OCI-LY7 (cell line): ENCODE results near the gene AFG1L.

Experiments
- EZH2phosphoT487 ChIP-seq: fragments of 200-600 bp; sonication (generic); IDR thresholded peaks from 2 replicates; pipeline ENCODE4 v1.6.1; 2018; ENCODE audit warnings: low read depth, borderline replicate concordance, mild to moderate bottlenecking, mixed run types, antibody characterized with exemption, low read length, moderate library complexity, mixed read lengths
- TF ChIP-seq, protein P1 (sequence below): fragments of 200-600 bp; sonication (generic); conservative IDR thresholded peaks from 2 replicates; pipeline ENCODE4 v1.5.1; 2014; ENCODE audit warnings: mild to moderate bottlenecking, antibody characterized with exemption, low read length, moderate library complexity, mixed read lengths

DNA sequence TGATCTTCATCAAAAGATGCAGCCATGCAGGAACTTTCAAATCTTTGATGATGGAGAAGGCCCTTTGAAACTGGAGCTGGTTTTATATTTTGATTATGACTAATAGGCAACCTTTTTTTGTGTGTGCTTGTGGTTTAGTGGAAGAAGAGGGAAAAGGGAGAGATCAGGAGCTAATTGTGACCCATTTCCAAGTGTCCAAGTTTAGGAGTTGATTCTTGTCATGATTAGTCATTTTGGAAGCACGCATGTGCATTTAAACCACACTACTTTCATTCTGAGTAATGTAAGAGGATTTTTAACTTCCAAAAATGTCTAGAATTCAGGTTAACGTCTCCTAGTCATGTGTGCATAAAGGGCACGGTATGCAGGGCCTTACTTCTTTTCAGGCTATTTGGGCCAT, 269.3 kb downstream of the AFG1L start:
- TF ChIP-seq, protein P1, sequence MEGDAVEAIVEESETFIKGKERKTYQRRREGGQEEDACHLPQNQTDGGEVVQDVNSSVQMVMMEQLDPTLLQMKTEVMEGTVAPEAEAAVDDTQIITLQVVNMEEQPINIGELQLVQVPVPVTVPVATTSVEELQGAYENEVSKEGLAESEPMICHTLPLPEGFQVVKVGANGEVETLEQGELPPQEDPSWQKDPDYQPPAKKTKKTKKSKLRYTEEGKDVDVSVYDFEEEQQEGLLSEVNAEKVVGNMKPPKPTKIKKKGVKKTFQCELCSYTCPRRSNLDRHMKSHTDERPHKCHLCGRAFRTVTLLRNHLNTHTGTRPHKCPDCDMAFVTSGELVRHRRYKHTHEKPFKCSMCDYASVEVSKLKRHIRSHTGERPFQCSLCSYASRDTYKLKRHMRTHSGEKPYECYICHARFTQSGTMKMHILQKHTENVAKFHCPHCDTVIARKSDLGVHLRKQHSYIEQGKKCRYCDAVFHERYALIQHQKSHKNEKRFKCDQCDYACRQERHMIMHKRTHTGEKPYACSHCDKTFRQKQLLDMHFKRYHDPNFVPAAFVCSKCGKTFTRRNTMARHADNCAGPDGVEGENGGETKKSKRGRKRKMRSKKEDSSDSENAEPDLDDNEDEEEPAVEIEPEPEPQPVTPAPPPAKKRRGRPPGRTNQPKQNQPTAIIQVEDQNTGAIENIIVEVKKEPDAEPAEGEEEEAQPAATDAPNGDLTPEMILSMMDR = no peak
- no peak for TF ChIP-seq EZH2phosphoT487
